GM12878 (cell line): ENCODE measurements around the gene TAPBP. TPM values are rescaled to one million over a fixed set of nuclear protein-coding genes. Genes with fewer than 3 reads are reported as not detected.

Experiments
- ATAC-seq: fragments of 200-7000 bp; cut with Tn5 transposase; 3 replicates; pipeline ENCODE4 v1.9.1; 2020; ENCODE audit warnings: mild to moderate bottlenecking, moderate library complexity
- BruUV-seq: library from RNA; stranded (reverse); fragments of 400-500 nt; replicated peaks from 2 replicates; lab custom pipeline; 2021; lab: Mats Ljungman, UMichigan
- CTCF ChIA-PET: fragments of 300-600 bp; sonication (Branson Sonifier 250); formaldehyde crosslinking; extraction: SDS; loops from one replicate; lab custom pipeline; 2021; ENCODE audit warnings: inconsistent platforms; lab: Yijun Ruan, JAX
- POLR2A ChIA-PET: fragments of 350-600 bp; formaldehyde crosslinking; extraction: SDS; loops from one replicate; lab custom pipeline; 2021; ENCODE audit warnings: inconsistent platforms; lab: Charles Lee
- RAD21 ChIA-PET: fragments of 300-600 bp; sonication (Branson Sonifier 250); formaldehyde crosslinking; loops from one replicate; lab custom pipeline; 2023; ENCODE audit warnings: antibody characterized with exemption; ENCODE audit not compliant: unreplicated experiment; lab: Charles Lee
- SMC1A ChIA-PET: fragments of 300-600 bp; sonication (Branson Sonifier 250); formaldehyde crosslinking; loops from one replicate; lab custom pipeline; 2023; ENCODE audit not compliant: unreplicated experiment, uncharacterized antibody; lab: Charles Lee
- DNase-seq: peaks from one replicate; pipeline ENCODE4 v3.0.0-alpha.2; 2011; ENCODE audit warnings: low read depth, low spot score
- FAIRE-seq: peaks from 3 replicates; lab custom pipeline; 2011; peaks lifted over from hg19 to GRCh38; lab: Jason Lieb, UNC
- H2AFZ ChIP-seq: 2 replicates; pipeline ENCODE4 v1.6.0; 2011; ENCODE audit warnings: low read depth, low read length, control low read depth; ENCODE audit not compliant: control insufficient read depth
- H3K27ac ChIP-seq: 2 replicates; pipeline ENCODE4 v1.5.1; 2011; ENCODE audit warnings: control low read depth; ENCODE audit not compliant: control insufficient read depth, insufficient read depth
- H3K27me3 ChIP-seq, 2 experiments: replicated peaks in 1 of 2; 2 replicates each; pipeline versions ENCODE4 v1.6.0 to v1.6.1; 2011; ENCODE audit warnings: low read length in 1 of 2; ENCODE audit not compliant: control insufficient read depth in 2 of 2, insufficient read depth in 2 of 2
- H3K36me3 ChIP-seq, 2 experiments: 2 replicates each; pipeline ENCODE4 v1.5.1; 2011; ENCODE audit warnings: low read length in 1 of 2; ENCODE audit not compliant: control insufficient read depth in 2 of 2, insufficient read depth in 2 of 2
- H3K4me1 ChIP-seq: 2 replicates; pipeline ENCODE4 v1.6.1; 2011; ENCODE audit warnings: mild to moderate bottlenecking, low read length, moderate library complexity, mixed read lengths; ENCODE audit not compliant: control insufficient read depth, insufficient read depth
- H3K4me2 ChIP-seq: 2 replicates; pipeline ENCODE4 v1.6.0; 2011; ENCODE audit warnings: control low read depth; ENCODE audit not compliant: control insufficient read depth, insufficient read depth
- H3K4me3 ChIP-seq: fragments of 200-600 bp; sonication (generic); 2 replicates; pipeline ENCODE4 v1.5.1; 2016
- H3K79me2 ChIP-seq: 2 replicates; pipeline ENCODE4 v1.6.0; 2011; ENCODE audit warnings: low read length; ENCODE audit not compliant: control insufficient read depth, insufficient read depth
- H3K9ac ChIP-seq: 2 replicates; pipeline ENCODE4 v1.8.0; 2011; ENCODE audit warnings: low read length, control low read depth, mixed read lengths; ENCODE audit not compliant: control insufficient read depth, insufficient read depth
- H3K9me3 ChIP-seq: replicated peaks from 3 replicates; pipeline ENCODE4 v1.5.1; 2011; ENCODE audit warnings: mild to moderate bottlenecking, low read length; ENCODE audit not compliant: control insufficient read depth, insufficient read depth
- H4K20me1 ChIP-seq: 2 replicates; pipeline ENCODE4 v1.6.0; 2011; ENCODE audit not compliant: control insufficient read depth, insufficient read depth
- BHLHE40 ChIP-seq, 2 experiments: fragments of 450-650 bp in 1 of 2; IDR thresholded peaks; 2 replicates each; pipeline ENCODE4 v1.6.1; 2011 to 2017; ENCODE audit warnings: low read depth in 2 of 2, borderline replicate concordance in 1 of 2, improper control_type of control experiment in 1 of 2, low read length in 1 of 2, mild to moderate bottlenecking in 1 of 2
- EGR1 ChIP-seq, 2 experiments: IDR thresholded peaks; 1 replicate in 1 of 2; 2 replicates in 1 of 2; pipeline ENCODE4 v1.6.1; 2011 to 2012; ENCODE audit warnings: low read depth in 2 of 2, low read length in 2 of 2, borderline replicate concordance in 1 of 2, mild to moderate bottlenecking in 1 of 2, moderate library complexity in 1 of 2
- FOS ChIP-seq: IDR thresholded peaks from 3 replicates; pipeline ENCODE4 v1.6.1; 2011; ENCODE audit warnings: borderline replicate concordance; ENCODE audit not compliant: insufficient read length; ENCODE audit errors: extremely low read depth
- HDGF ChIP-seq: fragments of 450-650 bp; IDR thresholded peaks from 2 replicates; pipeline ENCODE4 v1.6.1; 2016; ENCODE audit warnings: antibody characterized with exemption
- JUND ChIP-seq: IDR thresholded peaks from 2 replicates; pipeline ENCODE4 v1.6.1; 2012; ENCODE audit warnings: low read depth, mild to moderate bottlenecking, low read length, improper control_type of control experiment, moderate library complexity
- MTA3 ChIP-seq: IDR thresholded peaks from 2 replicates; pipeline ENCODE4 v1.6.1; 2012; ENCODE audit warnings: low read length, inconsistent platforms, borderline replicate concordance
- POLR2AphosphoS5 ChIP-seq: IDR thresholded peaks from 2 replicates; pipeline ENCODE4 v1.6.1; 2011; ENCODE audit warnings: mild to moderate bottlenecking, low read length, inconsistent platforms
- RB1 ChIP-seq: fragments of 450-650 bp; formaldehyde crosslinking; IDR thresholded peaks from 2 replicates; pipeline ENCODE4 v1.6.1; 2017; ENCODE audit warnings: mild to moderate bottlenecking, borderline replicate concordance
- RELA ChIP-seq: fragments of 450-650 bp; IDR thresholded peaks from 2 replicates; pipeline ENCODE4 v1.8.0; 2014; ENCODE audit warnings: borderline replicate concordance; ENCODE audit not compliant: partially characterized antibody
- SIX5 ChIP-seq: IDR thresholded peaks from 2 replicates; pipeline ENCODE4 v1.6.1; 2011; ENCODE audit warnings: mild to moderate bottlenecking, low read depth, low read length, moderate library complexity; ENCODE audit not compliant: severe bottlenecking
- SREBF2 ChIP-seq: IDR thresholded peaks from 2 replicates; pipeline ENCODE4 v1.6.1; 2012; ENCODE audit warnings: mild to moderate bottlenecking, low read length
- ZNF274 ChIP-seq: IDR thresholded peaks from one replicate; pipeline ENCODE4 v1.8.0; 2011; ENCODE audit not compliant: insufficient read length, insufficient read depth
- WGBS: methylation state at CpG from one replicate; pipeline ENCODE4 v1.1.6; 2016; ENCODE audit warnings: low lambda C conversion rate; ENCODE audit not compliant: insufficient replicate concordance, insufficient coverage; ENCODE audit errors: missing lambda C conversion rate; 5-methylcytosine and 5-hydroxymethylcytosine counted together
- in situ Hi-C: fragments of 300-500 bp; cut with MboI; formaldehyde crosslinking; loops from 9 replicates; pipeline ENCODE4 v1.14.3; 2018; ENCODE audit warnings: mixed read lengths
- intact Hi-C: fragments of 100-400 bp; cut with micrococcal nuclease; formaldehyde crosslinking; loops from one replicate; pipeline ENCODE4 v1.14.2; 2022; ENCODE audit not compliant: unreplicated experiment
- polyA plus RNA-seq, 11 experiments: library from polyadenylated mRNA; depleted of rRNA in 4 of 11; unstranded in 6 of 11; stranded (reverse) in 5 of 11; fragments of >200 nt; fragmentation: Nextera tagmentation in 4 of 11; fragmentation: Illumina TruSeq in 1 of 11; extraction: Ambion mirVana in 4 of 11; extraction: Trizol in 1 of 11; gene quantifications; 1 replicate in 1 of 11; 2 replicates in 10 of 11; pipeline versions ENCODE4 v1.2.1 to v1.2.3, GENCODE V29; 2011 to 2016; ENCODE audit warnings: inconsistent platforms in 2 of 11, missing spikeins in 2 of 11, low read depth in 1 of 11
- total RNA-seq, 4 experiments: library from RNA; depleted of rRNA in 3 of 4; stranded (reverse); fragments of >200 nt in 3 of 4; fragmentation: Illumina TruSeq in 1 of 4; extraction: Trizol in 1 of 4; gene quantifications; 2 replicates each; pipeline versions ENCODE4 v1.2.1 to v1.2.3, GENCODE V29; 2013 to 2021
- TF ChIP-seq, protein P1 (sequence below): IDR thresholded peaks from 2 replicates; pipeline ENCODE4 v1.6.1; 2011; ENCODE audit warnings: borderline replicate concordance, low read depth, mild to moderate bottlenecking, moderate library complexity, mixed read lengths, low read length; ENCODE audit not compliant: insufficient read depth; ENCODE audit errors: extremely low read length
- TF ChIP-seq, protein P2 (sequence below): IDR thresholded peaks from 2 replicates; pipeline ENCODE4 v1.6.1; 2011; ENCODE audit warnings: low read depth, mild to moderate bottlenecking, low read length, moderate library complexity, borderline replicate concordance; ENCODE audit errors: extremely low read depth

TAPBP gene
- total and polyA plus RNA-seq, 10 of the 15 experiments (the other 5 are each of a cell fraction or from before 2014, with no cell fraction given) = 14.6 to 210 (median 78.1) TPM

DNA sequence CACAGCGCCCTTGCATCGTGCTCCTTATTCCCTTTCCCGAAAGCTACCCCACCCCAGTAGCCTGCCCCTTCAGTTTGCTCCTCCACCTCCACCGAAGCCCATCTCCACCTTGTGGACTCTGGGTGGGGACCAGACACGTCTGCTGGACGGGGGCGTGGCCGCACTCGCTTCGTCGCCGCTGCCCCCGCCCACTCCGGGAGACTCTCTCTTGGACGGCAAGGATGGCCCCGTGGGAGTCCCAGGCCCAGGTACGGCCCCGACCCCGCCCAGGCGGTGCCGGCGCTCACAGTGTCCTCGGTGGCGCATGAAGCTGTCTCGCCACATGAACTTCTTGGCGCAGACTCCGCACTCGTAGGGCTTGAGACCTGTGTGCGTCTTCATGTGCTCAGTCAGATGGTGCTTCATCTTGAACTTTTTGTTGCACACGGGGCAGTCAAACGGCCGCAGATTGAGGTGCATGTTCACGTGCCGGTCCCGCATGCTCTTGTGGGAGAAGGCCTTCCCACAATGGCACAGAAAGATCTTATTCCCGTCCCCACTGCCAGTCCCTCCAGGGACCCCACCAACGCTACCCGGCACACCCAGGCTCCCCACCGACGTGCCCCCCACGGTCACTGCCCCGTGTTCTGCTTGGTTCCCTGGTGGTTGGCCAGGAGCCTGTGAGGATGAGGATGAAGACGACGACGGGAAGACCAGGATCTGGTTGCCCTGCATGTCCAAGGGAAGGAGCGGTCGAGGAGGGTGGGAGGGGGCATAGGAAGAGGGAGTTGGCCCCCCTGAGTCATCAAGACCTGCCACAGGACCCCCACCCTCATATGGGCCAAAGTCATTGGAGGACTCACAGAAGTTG lies 1.3 kb upstream of the TAPBP start:
- no peaks in the 10 kb centered on the region for H4K20me1 ChIP-seq
- H3K27ac ChIP-seq = peak overlapping the region; percentile 96
- peak overlapping the region; percentile 99 for H3K4me3 ChIP-seq
- peaks cover 55% of the 10 kb centered on the region for H3K79me2 ChIP-seq
- FAIRE-seq (no peak), DNase-seq (no peak), ATAC-seq (peak; percentile 20)
- TF ChIP-seq SREBF2 (no peak), RB1 (no peak), ZNF274 (no peak), FOS (no peak), HDGF (0 out of 2 replicates have a peak, but pooled peaks have one; percentile 17), RELA (no peak), BHLHE40 (IDR thresholded peaks at IDR 0.05; ENCODE audit: borderline replicate concordance in 1 of 2, low read depth in 2 of 2, low read length in 1 of 2) (peak; percentile 32 to 73; a peak in 2 of 4 replicates), SIX5 (no peak), MTA3 (no peak), JUND (no peak), EGR1 (IDR thresholded peaks at IDR 0.05; ENCODE audit: borderline replicate concordance in 1 of 2, low read depth in 2 of 2, low read length in 2 of 2) (0 out of 3 replicates have a peak, but pooled peaks of 1 of the 2 experiments have one; percentile 24), POLR2AphosphoS5 (no peak)
- TF ChIP-seq, protein P1, sequence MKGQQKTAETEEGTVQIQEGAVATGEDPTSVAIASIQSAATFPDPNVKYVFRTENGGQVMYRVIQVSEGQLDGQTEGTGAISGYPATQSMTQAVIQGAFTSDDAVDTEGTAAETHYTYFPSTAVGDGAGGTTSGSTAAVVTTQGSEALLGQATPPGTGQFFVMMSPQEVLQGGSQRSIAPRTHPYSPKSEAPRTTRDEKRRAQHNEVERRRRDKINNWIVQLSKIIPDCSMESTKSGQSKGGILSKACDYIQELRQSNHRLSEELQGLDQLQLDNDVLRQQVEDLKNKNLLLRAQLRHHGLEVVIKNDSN = no peak
- TF ChIP-seq, protein P2, sequence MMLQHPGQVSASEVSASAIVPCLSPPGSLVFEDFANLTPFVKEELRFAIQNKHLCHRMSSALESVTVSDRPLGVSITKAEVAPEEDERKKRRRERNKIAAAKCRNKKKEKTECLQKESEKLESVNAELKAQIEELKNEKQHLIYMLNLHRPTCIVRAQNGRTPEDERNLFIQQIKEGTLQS = no peak
- in situ Hi-C loops = no loop called here
- ChIA-PET CTCF (interaction anchor here (0.5 to 0.8 kb wide), 2 partner anchors 22 to 29 kb away, joined by 3 read pairs; no protein-coding TSS in a partner anchor), POLR2A (no interaction called here), SMC1A (interaction anchor here (1.0 to 1.2 kb wide), 2 partner anchors 8 to 76 kb away, joined by 3 to 4 read pairs; no protein-coding TSS in a partner anchor), RAD21 (no interaction called here)
- peak overlapping the region; percentile 24; the same call in 1 of the 2 replicates for H3K9ac ChIP-seq
- no TSS peak for BruUV-seq
- H3K9me3 ChIP-seq = no peaks in the 10 kb centered on the region
- peak overlapping the region; percentile 67 for H3K4me2 ChIP-seq
- peak overlapping the region; percentile 34 for H2AFZ ChIP-seq
- H3K36me3 ChIP-seq = peaks cover 5 to 8% of the 10 kb centered on the region in 2 experiments; a peak in 3 of 4 replicates
- 59% methylated on average over 45 of the region's 47 CpGs for WGBS
- H3K4me1 ChIP-seq = peaks cover 25% of the 10 kb centered on the region
- intact Hi-C loops = loop anchor here (1.0 to 5.0 kb wide), 3 partner anchors 16 to 102 kb away; partner anchors contain the start of genes B3GALT4 and CUTA
- no peaks in the 10 kb centered on the region for H3K27me3 ChIP-seq
